Measurements from ENCODE around the gene BCL2.

GRCh38 chr18:63233334-63233733, 86.2 kb downstream of the BCL2 start:
- no peak for TF ChIP-seq EZH2 (IDR thresholded peaks at IDR 0.05)
- TF ChIP-seq, protein P1, sequence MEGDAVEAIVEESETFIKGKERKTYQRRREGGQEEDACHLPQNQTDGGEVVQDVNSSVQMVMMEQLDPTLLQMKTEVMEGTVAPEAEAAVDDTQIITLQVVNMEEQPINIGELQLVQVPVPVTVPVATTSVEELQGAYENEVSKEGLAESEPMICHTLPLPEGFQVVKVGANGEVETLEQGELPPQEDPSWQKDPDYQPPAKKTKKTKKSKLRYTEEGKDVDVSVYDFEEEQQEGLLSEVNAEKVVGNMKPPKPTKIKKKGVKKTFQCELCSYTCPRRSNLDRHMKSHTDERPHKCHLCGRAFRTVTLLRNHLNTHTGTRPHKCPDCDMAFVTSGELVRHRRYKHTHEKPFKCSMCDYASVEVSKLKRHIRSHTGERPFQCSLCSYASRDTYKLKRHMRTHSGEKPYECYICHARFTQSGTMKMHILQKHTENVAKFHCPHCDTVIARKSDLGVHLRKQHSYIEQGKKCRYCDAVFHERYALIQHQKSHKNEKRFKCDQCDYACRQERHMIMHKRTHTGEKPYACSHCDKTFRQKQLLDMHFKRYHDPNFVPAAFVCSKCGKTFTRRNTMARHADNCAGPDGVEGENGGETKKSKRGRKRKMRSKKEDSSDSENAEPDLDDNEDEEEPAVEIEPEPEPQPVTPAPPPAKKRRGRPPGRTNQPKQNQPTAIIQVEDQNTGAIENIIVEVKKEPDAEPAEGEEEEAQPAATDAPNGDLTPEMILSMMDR (IDR thresholded peaks at IDR 0.05) = no peak
